ENCODE data around the gene FBRSL1.
"Not testable (repeated sequence)": the region's sequence is repeated elsewhere in the genome, so short reads cannot be mapped to it uniquely, and the experiment has no call there.

GRCh38 chr12:132463284-132463924 lies 26.5 kb upstream of the FBRSL1 start:
- not testable (repeated sequence) for TF ChIP-seq CTCF (conservative IDR thresholded peaks at IDR 0.05; ENCODE audit: low read depth, low read length); EZH2phosphoT487 (IDR thresholded peaks at IDR 0.05; ENCODE audit: borderline replicate concordance, low read length); EZH2 (IDR thresholded peaks at IDR 0.05; ENCODE audit: low read length, unreplicated experiment)

All from PC-3 (cell line).